ENCODE data around the gene TMEM273.

GRCh38 chr10:49115796-49116508, 72.2 kb downstream of the TMEM273 start:
- TF ChIP-seq POLR2A (IDR thresholded peaks at IDR 0.05) (no peak), CTCF (IDR thresholded peaks at IDR 0.05) (no peak)
